ENCODE results near the gene SUCLG1. TPM values are rescaled to one million over a fixed set of nuclear protein-coding genes. Genes with fewer than 3 reads are reported as not detected.

The SUCLG1 gene
- total RNA-seq, 1 donor from 2014 or later = 52.0 TPM

- DNase-seq (ENCODE audit: low read depth, low spot score) = no peak
Measured at GRCh38 chr2:84467389-84467788, 8.3 kb upstream of the SUCLG1 start.

- DNase-seq (ENCODE audit: low read depth, low spot score) = no peak
Measured at GRCh38 chr2:84461310-84461709, 2.2 kb upstream of the SUCLG1 start.

DNA sequence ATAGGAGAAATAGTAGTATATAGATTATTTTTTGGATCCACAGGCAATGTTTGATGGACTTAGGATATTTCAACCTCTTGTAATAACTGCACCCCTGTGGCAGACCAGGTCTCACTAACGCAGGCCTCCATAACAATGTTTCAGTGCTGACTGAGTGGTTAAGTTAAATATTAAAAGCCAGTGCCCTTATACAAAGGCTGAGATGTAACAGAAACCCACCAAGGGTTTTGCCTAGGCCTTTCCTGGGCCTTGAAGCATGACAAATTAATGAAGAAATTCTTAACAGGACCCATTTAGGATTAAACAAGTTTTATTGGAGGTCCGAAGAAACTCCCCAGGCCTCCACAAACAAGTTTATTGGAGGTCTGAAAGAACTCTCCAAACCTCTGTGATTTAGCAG lies 1.6 kb upstream of the SUCLG1 start:
- DNase-seq (ENCODE audit: low read depth, low spot score) = no peak

GRCh38 chr2:84459944-84460429 lies 907 bp upstream of the SUCLG1 start:
- no peak for DNase-seq (ENCODE audit: low read depth, low spot score)

DNA sequence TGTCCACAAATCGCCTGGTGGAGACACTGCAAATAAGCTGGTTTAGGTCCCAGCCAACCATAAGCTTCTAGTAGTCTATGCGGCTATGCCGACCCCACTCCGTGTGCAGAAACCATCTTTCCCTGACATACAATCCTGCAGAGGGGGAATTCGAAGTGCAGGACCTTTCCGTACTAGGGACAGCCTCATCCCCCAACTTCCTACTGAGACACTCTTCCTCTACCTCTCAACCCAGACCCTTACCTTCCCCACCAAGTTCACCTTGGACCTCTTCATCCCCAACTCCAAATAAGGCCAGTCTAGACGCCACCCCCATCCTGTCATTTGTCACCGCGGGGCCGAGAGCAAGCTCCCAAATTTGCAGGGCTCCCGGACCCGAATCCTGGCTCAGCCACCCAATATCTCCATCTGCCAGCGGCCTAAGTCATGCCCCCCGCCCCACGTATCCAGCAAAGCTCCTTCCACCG lies 496 bp downstream of the SUCLG1 start:
- no peak for DNase-seq (ENCODE audit: low read depth, low spot score)

DNA sequence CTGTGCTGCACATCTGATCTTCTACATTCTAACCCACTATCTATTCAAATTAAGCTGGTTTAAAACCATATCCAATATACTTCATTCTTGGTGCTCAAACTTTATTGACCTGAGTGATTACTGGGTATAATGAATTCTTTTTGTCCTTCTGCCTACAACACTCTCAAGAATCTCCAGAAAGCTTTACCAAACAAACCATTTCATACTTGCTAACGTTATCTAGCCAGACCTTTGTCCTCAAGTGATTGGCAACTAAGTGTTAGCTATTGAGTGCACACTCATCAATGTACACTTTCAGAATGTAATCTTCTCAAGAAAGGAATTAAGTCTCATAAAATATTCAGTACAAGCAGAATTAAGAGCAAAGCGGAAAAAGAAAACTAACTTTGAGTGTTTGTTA lies 1.4 kb downstream of the SUCLG1 start:
- no peak for DNase-seq (ENCODE audit: low read depth, low spot score)

DNA sequence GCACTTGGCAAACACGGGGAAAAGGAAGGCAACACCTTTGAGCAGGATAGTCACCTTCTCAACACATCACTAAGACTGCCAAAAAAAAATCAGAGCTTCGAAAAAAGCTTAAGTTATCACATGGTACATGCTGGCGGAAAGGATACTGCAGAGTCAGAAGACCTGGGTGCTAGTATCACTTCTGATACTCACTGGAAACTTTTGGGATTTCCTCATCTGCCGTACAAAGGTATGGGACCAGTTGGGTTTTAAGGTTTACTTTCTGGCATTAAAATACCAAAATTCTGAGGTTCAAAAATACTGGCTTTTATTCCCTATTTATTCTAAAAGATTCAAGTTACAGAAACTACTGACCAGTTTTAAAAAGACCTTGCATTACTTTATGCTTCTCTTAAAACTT lies 2.9 kb downstream of the SUCLG1 start:
- DNase-seq (ENCODE audit: low read depth, low spot score) = no peak

DNA sequence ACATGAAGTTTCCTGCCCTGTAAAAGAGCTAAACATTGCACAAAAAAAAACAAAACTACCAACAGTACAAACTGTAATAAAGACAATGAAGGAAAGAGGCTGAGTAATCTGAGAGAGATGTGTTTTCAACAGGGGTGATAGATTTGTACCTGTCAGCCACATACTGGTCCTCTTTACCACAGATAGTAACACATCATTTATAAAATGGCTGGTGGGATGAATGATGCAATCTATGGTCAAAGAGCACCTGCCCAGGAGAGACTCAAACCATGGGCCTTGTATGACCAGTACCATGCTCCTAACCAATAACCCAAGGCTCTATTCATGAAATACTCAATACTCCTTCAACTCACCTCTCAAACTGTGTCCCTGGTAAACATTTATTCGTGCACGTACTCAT lies 4.5 kb downstream of the SUCLG1 start:
- no peak for DNase-seq (ENCODE audit: low read depth, low spot score)

DNA sequence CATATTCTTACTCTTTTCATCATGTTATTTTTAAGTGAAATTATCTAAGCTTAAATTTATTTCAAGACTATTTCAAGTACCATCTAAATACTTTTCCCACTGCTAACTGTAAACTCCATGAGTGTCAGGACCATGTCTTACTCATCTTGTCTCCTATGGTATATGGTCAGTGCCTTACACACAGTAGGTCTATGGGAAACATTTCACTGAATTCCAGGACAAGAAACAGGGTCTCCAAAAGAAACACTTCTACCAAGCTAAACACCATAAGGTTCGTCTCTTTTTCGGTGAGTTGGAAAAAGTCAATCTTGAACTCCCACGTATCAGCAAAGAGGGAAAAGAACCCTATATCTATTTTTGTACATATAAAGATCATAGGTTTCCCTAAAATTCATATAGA lies 6.5 kb downstream of the SUCLG1 start:
- DNase-seq (ENCODE audit: low read depth, low spot score) = no peak

GRCh38 chr2:84451579-84451978 lies 7.5 kb downstream of the SUCLG1 start:
- no peak for DNase-seq (ENCODE audit: low read depth, low spot score)

DNA sequence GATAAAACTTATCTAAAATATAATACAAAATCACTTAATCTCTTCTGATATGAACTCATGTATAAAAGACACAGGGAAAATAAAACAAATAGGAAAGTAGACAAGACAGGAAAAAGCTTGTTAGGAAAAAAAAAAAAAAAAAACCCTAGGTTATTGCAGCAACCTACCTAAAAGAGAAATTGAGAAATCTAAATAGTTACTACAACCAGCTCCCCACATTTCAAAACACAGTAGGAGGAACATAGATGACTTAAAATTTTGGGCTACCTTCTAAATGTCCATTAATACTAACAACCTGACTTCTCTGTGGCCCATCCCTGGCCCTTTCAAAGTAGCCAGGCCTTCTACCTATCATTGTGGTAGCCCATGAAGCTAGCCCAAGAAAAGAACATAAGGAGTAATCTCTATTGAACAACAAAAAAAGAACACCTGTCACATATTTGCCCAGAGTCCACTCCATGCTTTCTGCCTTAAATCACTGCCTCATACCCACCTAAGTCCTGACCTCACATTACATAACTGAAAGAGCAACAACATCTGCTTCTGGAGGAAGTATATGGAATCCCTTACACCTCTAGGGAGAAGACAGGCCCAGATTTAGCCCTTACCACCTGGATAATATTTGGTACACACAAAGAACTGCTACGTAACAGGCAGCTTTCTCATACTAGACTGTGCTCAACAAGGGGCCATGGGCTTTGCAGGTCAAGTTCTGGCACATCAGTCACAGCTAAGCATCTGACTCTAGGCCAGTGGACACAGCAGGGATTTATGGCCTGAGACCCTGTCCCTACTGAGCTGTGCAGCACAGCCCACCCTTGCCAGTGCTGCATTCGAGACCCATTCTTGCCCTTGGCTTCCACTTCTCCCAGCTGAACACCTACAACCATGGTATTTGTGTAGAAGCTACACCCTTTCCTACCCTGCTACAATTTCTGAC lies 8.5 kb downstream of the SUCLG1 start:
- DNase-seq (ENCODE audit: low read depth, low spot score) = no peak

DNA sequence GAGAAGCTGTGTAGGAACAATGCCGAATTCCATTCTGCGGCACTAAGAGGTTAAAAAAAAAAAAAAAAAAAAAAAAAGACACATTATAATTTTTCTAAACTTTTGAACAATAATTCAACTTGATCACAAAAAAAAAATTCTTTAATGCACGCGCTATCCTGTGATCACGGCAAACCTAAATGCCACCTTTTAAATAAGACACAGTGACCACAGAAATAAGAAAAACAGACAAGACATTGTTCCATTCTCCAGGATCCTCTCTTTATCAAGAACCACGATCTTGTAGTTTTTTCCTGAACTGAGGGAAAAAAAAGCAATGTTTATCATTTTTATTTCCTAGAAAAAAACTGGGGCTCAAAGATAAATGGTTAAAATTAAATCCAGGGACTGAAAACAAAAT lies 9.4 kb downstream of the SUCLG1 start:
- no peak for DNase-seq (ENCODE audit: low read depth, low spot score)

- no peak for DNase-seq (ENCODE audit: low read depth, low spot score)
Measured at GRCh38 chr2:84449055-84449454, 10.0 kb downstream of the SUCLG1 start.

DNA sequence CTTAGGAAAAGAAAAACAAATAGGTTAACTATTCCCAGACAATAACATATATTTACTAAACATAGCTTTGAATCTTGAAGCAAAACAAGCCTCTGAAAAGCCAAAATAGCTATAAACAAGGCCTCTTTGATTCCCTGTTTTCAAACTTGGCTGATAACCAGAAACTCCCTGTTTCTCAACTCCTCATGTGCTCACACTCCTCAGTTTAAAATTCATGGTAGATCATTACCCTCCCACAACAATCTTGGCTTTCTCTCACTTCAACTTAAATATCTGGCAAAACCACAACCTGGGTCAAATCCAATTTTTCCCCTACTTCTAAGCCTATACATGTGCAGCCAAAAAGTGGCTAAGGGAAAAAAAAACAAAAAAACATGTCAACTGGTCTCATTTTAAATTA lies 15.6 kb downstream of the SUCLG1 start:
- DNase-seq (ENCODE audit: low read depth, low spot score) = no peak

- no peak for DNase-seq (ENCODE audit: low read depth, low spot score)
Measured at GRCh38 chr2:84442888-84443287, 16.2 kb downstream of the SUCLG1 start.

- no peak for DNase-seq (ENCODE audit: low read depth, low spot score)
Measured at GRCh38 chr2:84441505-84441904, 17.6 kb downstream of the SUCLG1 start.

DNA sequence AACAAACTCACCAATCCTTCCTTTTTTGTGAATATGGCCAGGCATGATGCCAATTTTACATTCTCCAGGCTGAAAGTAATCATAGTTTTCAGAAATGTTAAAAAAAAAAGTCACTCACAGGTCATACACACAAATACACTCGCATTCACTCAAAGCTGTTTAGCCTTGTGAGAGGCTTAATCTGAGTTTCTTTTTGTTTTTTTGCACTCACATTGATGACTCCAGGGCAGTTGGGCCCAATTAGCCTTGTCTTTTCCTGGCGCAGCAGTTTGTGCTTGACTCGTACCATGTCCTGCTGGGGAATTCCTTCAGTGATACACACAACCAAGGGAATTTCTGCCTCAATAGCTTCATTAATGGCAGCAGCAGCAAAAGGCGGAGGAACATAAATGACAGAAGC lies 18.0 kb downstream of the SUCLG1 start:
- DNase-seq (ENCODE audit: low read depth, low spot score) = no peak

DNA sequence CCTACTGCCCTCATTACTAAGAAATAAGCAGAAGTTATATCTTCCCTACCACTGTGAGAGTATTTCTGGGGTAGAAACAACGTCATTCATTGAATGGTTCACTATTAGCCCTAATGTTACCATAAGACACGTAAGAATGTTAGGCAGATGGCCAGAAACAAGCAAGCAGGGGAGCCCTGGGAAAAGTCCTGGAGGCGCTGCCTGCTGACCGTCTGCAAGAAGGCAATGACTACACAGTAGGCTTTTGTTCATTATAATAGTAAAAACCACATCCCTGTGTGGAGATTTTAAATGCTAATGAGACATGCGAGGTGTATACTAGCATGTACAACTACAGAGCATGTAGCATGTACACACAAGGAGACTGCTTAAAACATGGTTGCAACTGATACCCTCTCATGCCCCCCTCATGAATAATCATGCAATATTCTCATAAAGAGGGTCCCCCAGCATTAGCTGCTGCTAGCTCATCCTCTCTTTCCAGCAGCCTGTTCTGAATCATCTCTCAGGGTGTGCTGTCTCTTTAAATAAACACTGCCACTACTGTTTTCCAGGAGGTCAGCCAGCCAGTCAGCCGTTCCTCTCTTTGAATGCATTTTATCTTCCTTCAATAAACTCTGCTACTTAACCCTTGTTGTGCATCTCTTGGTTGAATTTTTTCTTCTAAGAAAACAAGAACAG lies 23.6 kb downstream of the SUCLG1 start:
- DNase-seq (ENCODE audit: low read depth, low spot score) = no peak

GRCh38 chr2:84429328-84429727 lies 29.8 kb downstream of the SUCLG1 start:
- no peak for DNase-seq (ENCODE audit: low read depth, low spot score)

GRCh38 chr2:84427235-84428138 lies 31.6 kb downstream of the SUCLG1 start:
- no peak for DNase-seq (ENCODE audit: low read depth, low spot score)

DNA sequence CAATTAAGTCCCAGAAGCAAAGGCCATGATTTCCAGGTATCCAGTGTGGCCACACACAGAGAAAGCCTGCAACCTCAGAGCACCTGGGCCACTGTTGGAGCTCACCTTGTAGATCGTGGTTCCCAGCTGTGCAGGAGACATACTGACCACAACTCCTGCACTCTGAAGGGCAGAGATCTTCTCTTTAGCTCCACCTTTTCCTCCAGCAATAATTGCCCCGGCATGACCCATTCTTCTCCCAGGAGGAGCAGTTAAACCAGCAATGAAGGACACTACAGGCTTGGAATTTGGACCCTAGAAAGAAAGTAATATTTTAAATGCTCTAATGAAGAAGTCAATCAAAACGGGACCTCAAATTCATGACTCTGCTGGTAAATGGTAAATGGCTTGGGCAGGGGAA lies 33.8 kb downstream of the SUCLG1 start:
- DNase-seq (ENCODE audit: low read depth, low spot score) = no peak

DNA sequence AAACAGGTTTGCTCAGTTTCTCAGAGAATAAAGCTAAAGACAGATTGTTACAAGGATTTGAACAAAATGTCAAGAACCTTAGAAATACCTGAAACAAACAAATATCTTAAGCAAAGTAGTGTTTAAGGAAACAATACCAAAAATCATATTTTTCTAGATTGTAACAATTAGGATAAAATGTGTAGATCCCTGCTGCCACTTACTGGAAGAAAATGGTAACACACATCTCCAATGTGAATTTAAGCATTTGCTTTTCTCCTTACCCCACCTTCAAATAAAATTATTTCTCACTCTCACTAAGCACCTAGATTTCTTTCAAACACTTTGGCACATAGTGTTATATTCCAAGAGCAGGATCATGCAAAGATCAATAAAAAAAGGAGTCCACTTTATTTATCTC lies 34.9 kb downstream of the SUCLG1 start:
- no peak for DNase-seq (ENCODE audit: low read depth, low spot score)
